CD4-positive, alpha-beta T cell (primary cell): Measurements from ENCODE around the gene KRTCAP2. TPM values are rescaled to one million over a fixed set of nuclear protein-coding genes. Genes with fewer than 3 reads are reported as not detected.
"Not testable (repeated sequence)": the region's sequence is repeated elsewhere in the genome, so short reads cannot be mapped to it uniquely, and the experiment has no call there.

Experiments used
- ATAC-seq: fragments of 200-7000 bp; cut with Tn5 transposase; one replicate; pipeline ENCODE4 v1.10.0; 2022; ENCODE audit warnings: mild to moderate bottlenecking; ENCODE audit not compliant: poor library complexity
- CTCF ChIA-PET: fragments of 350-600 bp; sonication (Branson Sonifier 250); formaldehyde crosslinking; loops from one replicate; lab custom pipeline; 2021; ENCODE audit warnings: antibody characterized with exemption, inconsistent platforms; lab: Charles Lee
- POLR2A ChIA-PET: fragments of 350-600 bp; sonication (Branson Sonifier 250); formaldehyde crosslinking; loops from one replicate; lab custom pipeline; 2021; ENCODE audit warnings: antibody characterized with exemption, inconsistent platforms; lab: Charles Lee
- DNase-seq, 14 experiments: peaks; one replicate each; pipeline ENCODE4 v3.0.0-alpha.2; 2013 to 2020; ENCODE audit warnings: mixed read lengths in 2 of 14
- H3K27ac ChIP-seq, 2 donors: one replicate each; pipeline versions ENCODE4 v1.5.1 to v1.7.0; 2013; ENCODE audit warnings: low read length in 2 of 2, low read depth in 1 of 2, mild to moderate bottlenecking in 1 of 2
- H3K27me3 ChIP-seq, 2 experiments: 1 replicate in 1 of 2; 2 replicates in 1 of 2; pipeline versions ENCODE4 v1.6.1 to v1.7.0; 2013; ENCODE audit warnings: low read length in 2 of 2, control low read depth in 1 of 2, mild to moderate bottlenecking in 1 of 2, moderate library complexity in 1 of 2; ENCODE audit not compliant: insufficient read depth in 2 of 2, control insufficient read depth in 1 of 2
- H3K36me3 ChIP-seq: one replicate; pipeline ENCODE4 v1.6.1; 2013; ENCODE audit warnings: low read length, control low read depth; ENCODE audit not compliant: insufficient read depth
- H3K4me1 ChIP-seq: one replicate; pipeline ENCODE4 v1.6.1; 2013; ENCODE audit warnings: low read length, control low read depth; ENCODE audit not compliant: insufficient read depth
- H3K4me3 ChIP-seq: one replicate; pipeline ENCODE4 v1.5.1; 2013; ENCODE audit warnings: mild to moderate bottlenecking, low read length, moderate library complexity
- H3K9me3 ChIP-seq, 2 experiments: 1 replicate in 1 of 2; 2 replicates in 1 of 2; pipeline versions ENCODE4 v1.6.1 to v1.7.0; 2013; ENCODE audit warnings: low read length in 2 of 2, mild to moderate bottlenecking in 2 of 2, control low read depth in 1 of 2, moderate library complexity in 1 of 2; ENCODE audit not compliant: control insufficient read depth in 1 of 2, insufficient read depth in 1 of 2
- H3K27ac Mint-ChIP-seq: one replicate; pipeline ENCODE4 v1.8.0; 2020; ENCODE audit warnings: mixed read lengths
- H3K27me3 Mint-ChIP-seq: one replicate; pipeline ENCODE4 v1.8.0; 2021; ENCODE audit warnings: mixed read lengths
- H3K36me3 Mint-ChIP-seq: one replicate; pipeline ENCODE4 v1.8.0; 2021; ENCODE audit warnings: low read depth, mixed read lengths
- H3K4me1 Mint-ChIP-seq: one replicate; pipeline ENCODE4 v1.8.0; 2021; ENCODE audit warnings: low read depth, mixed read lengths
- H3K4me3 Mint-ChIP-seq: one replicate; pipeline ENCODE4 v1.8.0; 2020; ENCODE audit warnings: mild to moderate bottlenecking, mixed read lengths
- H3K9me3 Mint-ChIP-seq: one replicate; pipeline ENCODE4 v1.8.0; 2020; ENCODE audit warnings: mixed read lengths
- CTCF ChIP-seq: fragments of 200-600 bp; IDR thresholded peaks from one replicate; pipeline ENCODE4 v1.8.0; 2022; ENCODE audit warnings: antibody characterized with exemption, mild to moderate bottlenecking
- intact Hi-C, 2 experiments: fragments of 100-400 bp; cut with DNase I in 1 of 2; cut with micrococcal nuclease in 1 of 2; formaldehyde crosslinking; loops; one replicate each; pipeline versions ENCODE4 v1.15.1 to v1.9.0; 2023 to 2025; cut with DNase I, micrococcal nuclease
- total RNA-seq, 174 experiments: library from RNA in 2 of 174; stranded (reverse) in 2 of 174; gene quantifications; one replicate each; pipeline ENCODE4 v1.2.3 and lab custom pipeline; 2021 to 2026

Gene KRTCAP2
- total RNA-seq, 2 experiments from 2014 or later = 77.8 TPM

- Mint-ChIP-seq H3K4me1 (peaks cover 18% of the 10 kb centered on the region), H3K9me3 (no peaks in the 10 kb centered on the region), H3K27ac (no peak overlapping the region), H3K4me3 (no peak overlapping the region), H3K27me3 (peaks cover 3% of the 10 kb centered on the region), H3K36me3 (peaks cover 19% of the 10 kb centered on the region)
- Histone ChIP-seq H3K4me1 (peaks cover 16% of the 10 kb centered on the region), H3K36me3 (peaks cover 23% of the 10 kb centered on the region), H3K9me3 (no peaks in the 10 kb centered on the region), H3K27me3 (peaks cover 0 to 7% of the 10 kb centered on the region in 2 experiments), H3K27ac (no peak overlapping the region), H3K4me3 (no peak overlapping the region)
- DNase-seq (no peak), ATAC-seq (no peak)
- intact Hi-C loops = loop anchor here (2.0 to 5.0 kb wide), 3 partner anchors 39 to 119 kb away; partner anchors contain the start of gene EFNA1 (in 2 of the 2)
- POLR2A ChIA-PET = no interaction called here
- TF ChIP-seq CTCF = no peak
- CTCF ChIA-PET = interaction anchor here (2.4 kb wide), 1 partner anchor 75 kb away, joined by 8 read pairs; no protein-coding TSS in a partner anchor
Measured at GRCh38 chr1:155166051-155166470, 7.0 kb downstream of the KRTCAP2 start.

- peaks cover 18% of the 10 kb centered on the region for H3K4me1 Mint-ChIP-seq
- POLR2A ChIA-PET = interaction anchor here (0.6 kb wide), 1 partner anchor 27 kb away, joined by 4 read pairs; no protein-coding TSS in a partner anchor
- intact Hi-C loops = loop anchor here (5.0 kb wide), 2 partner anchors 37 to 117 kb away; partner anchors contain the start of gene EFNA1 (in 2 of the 2)
- H3K4me3 Mint-ChIP-seq, H3K9me3 ChIP-seq, H3K27me3 ChIP-seq, H3K9me3 Mint-ChIP-seq, DNase-seq, H3K27me3 Mint-ChIP-seq, H3K27ac Mint-ChIP-seq, H3K27ac ChIP-seq, H3K4me3 ChIP-seq, ATAC-seq: not testable (repeated sequence)
- peaks cover 10% of the 10 kb centered on the region for H3K36me3 ChIP-seq
- H3K4me1 ChIP-seq = peaks cover 16% of the 10 kb centered on the region
- H3K36me3 Mint-ChIP-seq = peaks cover 11% of the 10 kb centered on the region
- CTCF ChIA-PET = interaction anchor here (0.6 to 2.4 kb wide), 2 partner anchors 73 to 83 kb away, joined by 3 to 8 read pairs; no protein-coding TSS in a partner anchor
Measured at GRCh38 chr1:155164625-155165024, 8.5 kb downstream of the KRTCAP2 start.

GRCh38 chr1:155163785-155164184, 9.3 kb downstream of the KRTCAP2 start:
- H3K4me1 Mint-ChIP-seq = peaks cover 13% of the 10 kb centered on the region
- ATAC-seq, intact Hi-C loops, H3K4me3 Mint-ChIP-seq, H3K9me3 Mint-ChIP-seq, H3K27ac ChIP-seq, H3K27me3 ChIP-seq, DNase-seq, POLR2A ChIA-PET, H3K4me3 ChIP-seq, H3K27ac Mint-ChIP-seq, H3K9me3 ChIP-seq, H3K27me3 Mint-ChIP-seq, H3K36me3 Mint-ChIP-seq, H3K36me3 ChIP-seq: not testable (repeated sequence)
- CTCF ChIA-PET = interaction anchor here (1.6 kb wide), 1 partner anchor 10 kb away, joined by 3 read pairs; no protein-coding TSS in a partner anchor
- peaks cover 16% of the 10 kb centered on the region for H3K4me1 ChIP-seq

GRCh38 chr1:155162631-155163030, 10.5 kb downstream of the KRTCAP2 start:
- H3K9me3 Mint-ChIP-seq, H3K4me3 Mint-ChIP-seq, H3K27ac Mint-ChIP-seq, H3K27ac ChIP-seq, intact Hi-C loops, H3K4me3 ChIP-seq, ATAC-seq, DNase-seq, H3K27me3 Mint-ChIP-seq, POLR2A ChIA-PET, H3K27me3 ChIP-seq, H3K9me3 ChIP-seq, H3K36me3 Mint-ChIP-seq, H3K36me3 ChIP-seq, H3K4me1 Mint-ChIP-seq: not testable (repeated sequence)
- CTCF ChIA-PET = interaction anchor here (1.6 kb wide), 1 partner anchor 9 kb away, joined by 3 read pairs; no protein-coding TSS in a partner anchor
- peaks cover 10% of the 10 kb centered on the region for H3K4me1 ChIP-seq
